Trophoblast cell (in vitro differentiated cells and primary cell): ENCODE measurements around the gene LGALS7B.

Experiments
- DNase-seq, 2 donors: peaks; one replicate each; pipeline ENCODE4 v3.0.0-alpha.2; 2016
- H2AFZ ChIP-seq: 2 replicates; pipeline ENCODE4 v1.6.1; 2013; ENCODE audit warnings: low read length, moderate library complexity, mild to moderate bottlenecking; ENCODE audit not compliant: insufficient read depth, poor library complexity
- H2AK5ac ChIP-seq: 2 replicates; pipeline ENCODE4 v1.6.1; 2013; ENCODE audit warnings: mild to moderate bottlenecking, low read length
- H2BK120ac ChIP-seq: 2 replicates; pipeline ENCODE4 v1.6.1; 2013; ENCODE audit warnings: low read length, mild to moderate bottlenecking, moderate library complexity; ENCODE audit not compliant: insufficient read depth, poor library complexity
- H2BK12ac ChIP-seq: 2 replicates; pipeline ENCODE4 v1.6.1; 2013; ENCODE audit warnings: mild to moderate bottlenecking, low read length, moderate library complexity
- H2BK5ac ChIP-seq: 2 replicates; pipeline ENCODE4 v1.6.1; 2013; ENCODE audit warnings: low read length, low read depth, moderate library complexity, mild to moderate bottlenecking; ENCODE audit not compliant: poor library complexity
- H3K14ac ChIP-seq: 2 replicates; pipeline ENCODE4 v1.6.1; 2013; ENCODE audit warnings: mild to moderate bottlenecking, low read length
- H3K18ac ChIP-seq: 2 replicates; pipeline ENCODE4 v1.6.1; 2013; ENCODE audit warnings: mild to moderate bottlenecking, low read length
- H3K23ac ChIP-seq: 2 replicates; pipeline ENCODE4 v1.6.1; 2013; ENCODE audit warnings: low read length
- H3K27ac ChIP-seq: 2 replicates; pipeline ENCODE4 v1.5.1; 2013; ENCODE audit warnings: low read depth, mild to moderate bottlenecking, inconsistent platforms, low read length, moderate library complexity
- H3K27me3 ChIP-seq: 2 replicates; pipeline ENCODE4 v1.6.1; 2013; ENCODE audit warnings: inconsistent platforms, mild to moderate bottlenecking, low read length, moderate library complexity; ENCODE audit not compliant: insufficient read depth
- H3K36me3 ChIP-seq, 2 experiments: 1 replicate in 1 of 2; 2 replicates in 1 of 2; pipeline ENCODE4 v1.6.1; 2013; ENCODE audit warnings: low read length in 2 of 2, mild to moderate bottlenecking in 2 of 2, moderate library complexity in 1 of 2; ENCODE audit not compliant: insufficient read depth in 2 of 2, control insufficient read depth in 1 of 2
- H3K4ac ChIP-seq: 2 replicates; pipeline ENCODE4 v1.6.1; 2013; ENCODE audit warnings: low read depth, mild to moderate bottlenecking, low read length, moderate library complexity
- H3K4me1 ChIP-seq, 2 experiments: 1 replicate in 1 of 2; 2 replicates in 1 of 2; pipeline ENCODE4 v1.6.1; 2013; ENCODE audit warnings: low read length in 2 of 2, mild to moderate bottlenecking in 2 of 2, moderate library complexity in 1 of 2; ENCODE audit not compliant: insufficient read depth in 2 of 2, control insufficient read depth in 1 of 2
- H3K4me2 ChIP-seq: 2 replicates; pipeline ENCODE4 v1.6.1; 2013; ENCODE audit warnings: inconsistent platforms, mild to moderate bottlenecking, low read length, moderate library complexity
- H3K4me3 ChIP-seq: 2 replicates; pipeline ENCODE4 v1.5.1; 2013; ENCODE audit warnings: mild to moderate bottlenecking, low read depth, low read length, inconsistent platforms
- H3K79me1 ChIP-seq: one replicate; pipeline ENCODE4 v1.6.1; 2013; ENCODE audit warnings: low read length
- H3K79me2 ChIP-seq: 2 replicates; pipeline ENCODE4 v1.6.1; 2013; ENCODE audit warnings: low read length, mild to moderate bottlenecking; ENCODE audit not compliant: control insufficient read depth, insufficient read depth, poor library complexity
- H3K9ac ChIP-seq: 2 replicates; pipeline ENCODE4 v1.6.1; 2013; ENCODE audit warnings: mild to moderate bottlenecking, low read length
- H3K9me3 ChIP-seq: 2 replicates; pipeline ENCODE4 v1.6.1; 2013; ENCODE audit warnings: low read depth, mild to moderate bottlenecking, control low read depth, inconsistent platforms, low read length; ENCODE audit not compliant: insufficient read depth
- H4K12ac ChIP-seq: 2 replicates; pipeline ENCODE4 v1.6.1; 2013; ENCODE audit warnings: low read depth, mild to moderate bottlenecking, low read length, moderate library complexity
- H4K8ac ChIP-seq: 2 replicates; pipeline ENCODE4 v1.6.1; 2013; ENCODE audit warnings: low read depth, mild to moderate bottlenecking, low read length, moderate library complexity
- H4K91ac ChIP-seq: one replicate; pipeline ENCODE4 v1.6.1; 2013; ENCODE audit warnings: low read depth, mild to moderate bottlenecking, low read length, moderate library complexity
- WGBS: extraction: QIAGEN DNeasy Blood & Tissue Kit; methylation state at CpG from one replicate; pipeline ENCODE4 v1.1.7; 2013; ENCODE audit warnings: missing lambda C conversion rate; ENCODE audit not compliant: insufficient read length, insufficient coverage; ENCODE audit errors: extremely low coverage; 5-methylcytosine and 5-hydroxymethylcytosine counted together

The LGALS7B gene

GRCh38 chr19:38774181-38774950 is 14.6 kb upstream of the LGALS7B start:
- Histone ChIP-seq H3K79me2 (no peaks in the 10 kb centered on the region), H4K8ac (no peak overlapping the region), H2AFZ (no peak overlapping the region), H3K23ac (no peak overlapping the region), H3K4me3 (no peak overlapping the region), H3K27me3 (no peaks in the 10 kb centered on the region), H3K9ac (no peak overlapping the region), H3K18ac (no peak overlapping the region), H3K27ac (no peak overlapping the region), H2BK5ac (no peak overlapping the region), H3K4me1 (peaks cover 0 to 2% of the 10 kb centered on the region in 2 experiments), H3K9me3 (no peaks in the 10 kb centered on the region), H3K14ac (no peak overlapping the region), H2BK12ac (no peak overlapping the region), H2AK5ac (peak overlapping the region; percentile 35), H3K4ac (no peak overlapping the region), H4K12ac (no peak overlapping the region), H2BK120ac (no peak overlapping the region), H3K79me1 (peaks cover 2% of the 10 kb centered on the region), H3K4me2 (no peak overlapping the region), H4K91ac (no peak overlapping the region), H3K36me3 (no peaks in the 10 kb centered on the region)
- WGBS: no CpG with 5 or more reads among the region's 13 CpGs
- no peak for DNase-seq

- no peak overlapping the region for H3K18ac ChIP-seq
- no peak overlapping the region for H3K4me3 ChIP-seq
- H4K8ac ChIP-seq: no peak overlapping the region
- no peak overlapping the region for H3K14ac ChIP-seq
- H3K4me1 ChIP-seq: no peaks in the 10 kb centered on the region
- H2BK5ac ChIP-seq: no peak overlapping the region
- no peaks in the 10 kb centered on the region for H3K79me1 ChIP-seq
- H2BK12ac ChIP-seq: peak overlapping the region; percentile 27
- H2BK120ac ChIP-seq: no peak overlapping the region
- H3K9me3 ChIP-seq: no peaks in the 10 kb centered on the region
- H3K4me2 ChIP-seq: no peak overlapping the region
- no peak overlapping the region for H4K91ac ChIP-seq
- WGBS: no CpG with 5 or more reads among the region's 7 CpGs
- no peak overlapping the region for H4K12ac ChIP-seq
- no peak overlapping the region for H2AFZ ChIP-seq
- no peak overlapping the region for H3K27ac ChIP-seq
- H3K4ac ChIP-seq: no peak overlapping the region
- H3K9ac ChIP-seq: no peak overlapping the region
- no peaks in the 10 kb centered on the region for H3K79me2 ChIP-seq
- no peak overlapping the region for H3K23ac ChIP-seq
- no peak overlapping the region for H2AK5ac ChIP-seq
- no peaks in the 10 kb centered on the region for H3K27me3 ChIP-seq
- no peaks in the 10 kb centered on the region for H3K36me3 ChIP-seq
- no peak for DNase-seq
These were observed 10.3 kb upstream of the LGALS7B start for GRCh38 chr19:38778733-38779132.

GRCh38 chr19:38780443-38780842 is 8.6 kb upstream of the LGALS7B start:
- H2BK5ac ChIP-seq: no peak overlapping the region
- no peak overlapping the region for H3K27ac ChIP-seq
- no peaks in the 10 kb centered on the region for H3K79me2 ChIP-seq
- no peak overlapping the region for H2BK12ac ChIP-seq
- no peaks in the 10 kb centered on the region for H3K9me3 ChIP-seq
- H3K27me3 ChIP-seq: no peaks in the 10 kb centered on the region
- no peaks in the 10 kb centered on the region for H3K36me3 ChIP-seq
- H3K18ac ChIP-seq: no peak overlapping the region
- no peak overlapping the region for H3K23ac ChIP-seq
- H3K9ac ChIP-seq: no peak overlapping the region
- no peak overlapping the region for H3K4me2 ChIP-seq
- no peak overlapping the region for H2AK5ac ChIP-seq
- no peak overlapping the region for H2BK120ac ChIP-seq
- WGBS: no CpG with 5 or more reads among the region's 7 CpGs
- H2AFZ ChIP-seq: no peak overlapping the region
- no peak overlapping the region for H4K91ac ChIP-seq
- H3K14ac ChIP-seq: no peak overlapping the region
- H4K8ac ChIP-seq: no peak overlapping the region
- H3K79me1 ChIP-seq: peaks cover 1% of the 10 kb centered on the region
- H4K12ac ChIP-seq: no peak overlapping the region
- DNase-seq: no peak
- H3K4me3 ChIP-seq: no peak overlapping the region
- H3K4ac ChIP-seq: no peak overlapping the region
- H3K4me1 ChIP-seq: no peaks in the 10 kb centered on the region

GRCh38 chr19:38781058-38781457 is 7.9 kb upstream of the LGALS7B start:
- Histone ChIP-seq H3K18ac (no peak overlapping the region), H2BK120ac (no peak overlapping the region), H2BK5ac (no peak overlapping the region), H3K9ac (no peak overlapping the region), H3K4me3 (no peak overlapping the region), H4K12ac (no peak overlapping the region), H3K79me1 (peaks cover 1% of the 10 kb centered on the region), H3K14ac (no peak overlapping the region), H2BK12ac (no peak overlapping the region), H2AK5ac (no peak overlapping the region), H3K4me2 (no peak overlapping the region), H3K79me2 (no peaks in the 10 kb centered on the region), H3K36me3 (no peaks in the 10 kb centered on the region), H3K4me1 (no peaks in the 10 kb centered on the region), H4K8ac (no peak overlapping the region), H3K23ac (peak overlapping the region; percentile 61), H3K9me3 (no peaks in the 10 kb centered on the region), H4K91ac (no peak overlapping the region), H3K27ac (no peak overlapping the region), H2AFZ (no peak overlapping the region), H3K27me3 (no peaks in the 10 kb centered on the region), H3K4ac (no peak overlapping the region)
- no peak for DNase-seq
- WGBS: no CpG with 5 or more reads among the region's 7 CpGs
